Measurements from ENCODE around the gene ACOXL.

DNA sequence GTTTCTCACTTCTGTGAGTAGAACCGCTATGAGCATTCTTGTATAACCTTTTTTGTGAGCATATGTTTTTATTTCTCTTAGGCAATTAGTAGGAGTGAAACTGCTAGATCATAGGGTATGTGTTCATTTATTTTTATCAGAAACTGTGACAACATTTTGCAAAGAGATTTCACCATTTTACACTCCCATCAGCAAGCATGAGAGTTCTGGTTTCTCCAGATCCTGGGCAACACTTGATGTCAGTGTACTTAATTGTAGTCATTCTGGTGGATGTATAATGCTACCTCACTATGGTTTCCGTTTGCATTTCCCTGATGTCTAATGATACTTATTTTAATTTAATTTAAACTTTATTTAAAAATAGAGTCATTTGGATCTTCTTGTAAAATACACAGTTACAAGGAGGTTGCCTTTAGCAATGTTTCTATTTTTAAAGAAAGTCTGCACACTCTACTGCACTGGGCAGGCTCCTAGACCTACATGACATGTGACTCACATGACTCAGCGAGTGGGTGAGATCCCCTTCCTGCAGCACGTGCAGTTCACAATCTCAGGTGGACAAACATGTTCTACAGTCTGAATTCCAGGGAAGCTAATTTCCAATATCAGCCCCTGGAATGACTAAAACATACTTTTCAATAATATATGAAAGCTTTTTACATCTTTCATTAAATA is 261.3 kb downstream of the ACOXL start:
- TF ChIP-seq, protein P1, sequence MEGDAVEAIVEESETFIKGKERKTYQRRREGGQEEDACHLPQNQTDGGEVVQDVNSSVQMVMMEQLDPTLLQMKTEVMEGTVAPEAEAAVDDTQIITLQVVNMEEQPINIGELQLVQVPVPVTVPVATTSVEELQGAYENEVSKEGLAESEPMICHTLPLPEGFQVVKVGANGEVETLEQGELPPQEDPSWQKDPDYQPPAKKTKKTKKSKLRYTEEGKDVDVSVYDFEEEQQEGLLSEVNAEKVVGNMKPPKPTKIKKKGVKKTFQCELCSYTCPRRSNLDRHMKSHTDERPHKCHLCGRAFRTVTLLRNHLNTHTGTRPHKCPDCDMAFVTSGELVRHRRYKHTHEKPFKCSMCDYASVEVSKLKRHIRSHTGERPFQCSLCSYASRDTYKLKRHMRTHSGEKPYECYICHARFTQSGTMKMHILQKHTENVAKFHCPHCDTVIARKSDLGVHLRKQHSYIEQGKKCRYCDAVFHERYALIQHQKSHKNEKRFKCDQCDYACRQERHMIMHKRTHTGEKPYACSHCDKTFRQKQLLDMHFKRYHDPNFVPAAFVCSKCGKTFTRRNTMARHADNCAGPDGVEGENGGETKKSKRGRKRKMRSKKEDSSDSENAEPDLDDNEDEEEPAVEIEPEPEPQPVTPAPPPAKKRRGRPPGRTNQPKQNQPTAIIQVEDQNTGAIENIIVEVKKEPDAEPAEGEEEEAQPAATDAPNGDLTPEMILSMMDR (IDR thresholded peaks at IDR 0.05): no peak
- TF ChIP-seq POLR2A (IDR thresholded peaks at IDR 0.05): no peak
